CD14-positive monocyte (primary cell): Measurements from ENCODE around the gene EXOC6. TPM values are rescaled to one million over a fixed set of nuclear protein-coding genes. Genes with fewer than 3 reads are reported as not detected.

ENCODE experiments used
- DNase-seq, 3 donors: peaks; one replicate each; pipeline ENCODE4 v3.0.0-alpha.2; 2011 to 2022
- H2AFZ ChIP-seq: 2 replicates; pipeline ENCODE4 v1.6.0; 2012; ENCODE audit warnings: mild to moderate bottlenecking, low read depth, low read length, inconsistent platforms; ENCODE audit not compliant: insufficient read depth, poor library complexity, severe bottlenecking
- H3K27ac ChIP-seq, 2 donors: 1 replicate in 1 of 2; 2 replicates in 1 of 2; pipeline ENCODE4 v1.5.1; 2012 to 2013; ENCODE audit warnings: low read length in 2 of 2, control low read depth in 1 of 2, inconsistent platforms in 1 of 2, low read depth in 1 of 2, mild to moderate bottlenecking in 1 of 2
- H3K27me3 ChIP-seq, 2 donors: one replicate each; pipeline versions ENCODE4 v1.6.0 to v1.6.1; 2011 to 2013; ENCODE audit warnings: low read length in 2 of 2; ENCODE audit not compliant: control insufficient read depth in 2 of 2, insufficient read depth in 2 of 2
- H3K36me3 ChIP-seq, 2 donors: replicated peaks in 1 of 2; 1 replicate in 1 of 2; 2 replicates in 1 of 2; pipeline versions ENCODE4 v1.5.1 to v1.6.1; 2012 to 2013; ENCODE audit warnings: low read length in 2 of 2, control low read depth in 1 of 2, inconsistent platforms in 1 of 2, mild to moderate bottlenecking in 1 of 2; ENCODE audit not compliant: insufficient read depth in 2 of 2, control insufficient read depth in 1 of 2
- H3K4me1 ChIP-seq, 2 donors: 1 replicate in 1 of 2; 2 replicates in 1 of 2; pipeline versions ENCODE4 v1.5.1 to v1.6.1; 2012 to 2013; ENCODE audit warnings: low read length in 2 of 2, control low read depth in 1 of 2, inconsistent platforms in 1 of 2, mild to moderate bottlenecking in 1 of 2, moderate library complexity in 1 of 2; ENCODE audit not compliant: insufficient read depth in 2 of 2, control insufficient read depth in 1 of 2
- H3K4me2 ChIP-seq: replicated peaks from 2 replicates; pipeline ENCODE3; 2012; ENCODE audit warnings: low read length, moderate library complexity, mild to moderate bottlenecking; ENCODE audit not compliant: poor library complexity, severe bottlenecking; ENCODE audit errors: extremely low read depth
- H3K4me3 ChIP-seq, 3 experiments: fragments of 200-600 bp in 1 of 3; sonication (generic) in 1 of 3; replicated peaks in 1 of 3; 1 replicate in 2 of 3; 2 replicates in 1 of 3; pipeline ENCODE4 v1.5.1; 2011 to 2013; ENCODE audit warnings: low read length in 3 of 3, mild to moderate bottlenecking in 3 of 3, control low read depth in 2 of 3, low read depth in 2 of 3, inconsistent platforms in 1 of 3, moderate library complexity in 1 of 3
- H3K79me2 ChIP-seq: 2 replicates; pipeline ENCODE4 v1.6.0; 2012; ENCODE audit warnings: mild to moderate bottlenecking, control low read depth, inconsistent platforms, low read length, moderate library complexity; ENCODE audit not compliant: insufficient read depth
- H3K9ac ChIP-seq: 2 replicates; pipeline ENCODE4 v1.6.0; 2017; ENCODE audit warnings: low read length, mild to moderate bottlenecking; ENCODE audit not compliant: insufficient read depth, poor library complexity, severe bottlenecking
- H3K9me3 ChIP-seq, 2 donors: replicated peaks in 1 of 2; 1 replicate in 1 of 2; 2 replicates in 1 of 2; pipeline versions ENCODE4 v1.5.1 to v1.6.1; 2012 to 2013; ENCODE audit warnings: low read length in 2 of 2, control low read depth in 1 of 2; ENCODE audit not compliant: control insufficient read depth in 1 of 2, insufficient read depth in 1 of 2
- H4K20me1 ChIP-seq: 2 replicates; pipeline ENCODE4 v1.6.0; 2012; ENCODE audit warnings: mild to moderate bottlenecking, low read length, control low read depth, moderate library complexity; ENCODE audit not compliant: insufficient read depth
- H3K27ac Mint-ChIP-seq, 7 donors: one replicate each; pipeline ENCODE4 v1.8.0; 2020; ENCODE audit warnings: mild to moderate bottlenecking in 7 of 7, mixed read lengths in 7 of 7, moderate library complexity in 6 of 7, inconsistent platforms in 2 of 7
- H3K27me3 Mint-ChIP-seq, 3 donors: one replicate each; pipeline ENCODE4 v1.8.0; 2021 to 2022; ENCODE audit warnings: low read depth in 3 of 3, mild to moderate bottlenecking in 3 of 3, mixed read lengths in 3 of 3, moderate library complexity in 3 of 3, inconsistent platforms in 1 of 3
- H3K36me3 Mint-ChIP-seq, 2 donors: one replicate each; pipeline ENCODE4 v1.8.0; 2020; ENCODE audit warnings: mixed read lengths in 2 of 2, inconsistent platforms in 1 of 2, mild to moderate bottlenecking in 1 of 2
- H3K4me1 Mint-ChIP-seq: one replicate; pipeline ENCODE4 v1.8.0; 2020; ENCODE audit warnings: mild to moderate bottlenecking, mixed read lengths
- H3K4me3 Mint-ChIP-seq, 2 donors: one replicate each; pipeline ENCODE4 v1.8.0; 2020; ENCODE audit warnings: mild to moderate bottlenecking in 2 of 2, mixed read lengths in 2 of 2, moderate library complexity in 1 of 2
- H3K9me3 Mint-ChIP-seq, 7 donors: one replicate each; pipeline ENCODE4 v1.8.0; 2020 to 2022; ENCODE audit warnings: mixed read lengths in 7 of 7, mild to moderate bottlenecking in 6 of 7, moderate library complexity in 6 of 7, inconsistent platforms in 2 of 7
- WGBS: methylation state at CpG from one replicate; pipeline ENCODE4 v1.1.5; 2013; ENCODE audit warnings: missing lambda C conversion rate; ENCODE audit not compliant: insufficient coverage; 5-methylcytosine and 5-hydroxymethylcytosine counted together
- intact Hi-C, 2 donors: fragments of 100-400 bp; cut with micrococcal nuclease; formaldehyde crosslinking; loops; one replicate each; pipeline versions ENCODE4 v1.15.0 to v1.15.1; 2023
- polyA plus RNA-seq, 3 donors: library from polyadenylated mRNA; depleted of rRNA in 1 of 3; unstranded in 2 of 3; stranded (reverse) in 1 of 3; fragments of 300-500 nt in 2 of 3; fragments of >200 nt in 1 of 3; fragmentation: Illumina TruSeq in 2 of 3; gene quantifications; 1 replicate in 2 of 3; 2 replicates in 1 of 3; pipeline ENCODE4 v1.2.3, GENCODE V29; 2012 to 2021
- TF ChIP-seq, protein P1 (sequence below): fragments of 200-600 bp; IDR thresholded peaks from one replicate; pipeline ENCODE4 v1.8.0; 2022; ENCODE audit warnings: antibody characterized with exemption, mild to moderate bottlenecking

Gene EXOC6
- polyA plus RNA-seq, 3 donors: 7.5 to 9.6 (median 8.3) TPM

GRCh38 chr10:92918603-92919002 lies 70.3 kb downstream of the EXOC6 start:
- no peak for DNase-seq
- TF ChIP-seq, protein P1, sequence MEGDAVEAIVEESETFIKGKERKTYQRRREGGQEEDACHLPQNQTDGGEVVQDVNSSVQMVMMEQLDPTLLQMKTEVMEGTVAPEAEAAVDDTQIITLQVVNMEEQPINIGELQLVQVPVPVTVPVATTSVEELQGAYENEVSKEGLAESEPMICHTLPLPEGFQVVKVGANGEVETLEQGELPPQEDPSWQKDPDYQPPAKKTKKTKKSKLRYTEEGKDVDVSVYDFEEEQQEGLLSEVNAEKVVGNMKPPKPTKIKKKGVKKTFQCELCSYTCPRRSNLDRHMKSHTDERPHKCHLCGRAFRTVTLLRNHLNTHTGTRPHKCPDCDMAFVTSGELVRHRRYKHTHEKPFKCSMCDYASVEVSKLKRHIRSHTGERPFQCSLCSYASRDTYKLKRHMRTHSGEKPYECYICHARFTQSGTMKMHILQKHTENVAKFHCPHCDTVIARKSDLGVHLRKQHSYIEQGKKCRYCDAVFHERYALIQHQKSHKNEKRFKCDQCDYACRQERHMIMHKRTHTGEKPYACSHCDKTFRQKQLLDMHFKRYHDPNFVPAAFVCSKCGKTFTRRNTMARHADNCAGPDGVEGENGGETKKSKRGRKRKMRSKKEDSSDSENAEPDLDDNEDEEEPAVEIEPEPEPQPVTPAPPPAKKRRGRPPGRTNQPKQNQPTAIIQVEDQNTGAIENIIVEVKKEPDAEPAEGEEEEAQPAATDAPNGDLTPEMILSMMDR: no peak
- H3K4me1 Mint-ChIP-seq: peaks cover 7% of the 10 kb centered on the region
- peaks cover 5 to 17% (median 10%) of the 10 kb centered on the region in 7 donors for H3K9me3 Mint-ChIP-seq
- H3K27ac Mint-ChIP-seq: no peak overlapping the region
- Histone ChIP-seq H3K9me3 (peaks cover 6 to 11% of the 10 kb centered on the region in 2 donors), H3K79me2 (no peaks in the 10 kb centered on the region), H2AFZ (no peak overlapping the region), H4K20me1 (no peaks in the 10 kb centered on the region), H3K4me1 (no peaks in the 10 kb centered on the region), H3K4me2 (no peak overlapping the region), H3K27me3 (no peaks in the 10 kb centered on the region), H3K36me3 (peaks cover 4 to 47% of the 10 kb centered on the region in 2 donors), H3K4me3 (no peak overlapping the region), H3K9ac (no peak overlapping the region), H3K27ac (no peak overlapping the region)
- no CpG with 5 or more reads among the region's 3 CpGs for WGBS
- intact Hi-C loops: no loop called here
- H3K4me3 Mint-ChIP-seq: no peak overlapping the region
- peaks cover 0 to 2% (median 0%) of the 10 kb centered on the region in 3 donors for H3K27me3 Mint-ChIP-seq
- peaks cover 42 to 62% of the 10 kb centered on the region in 2 donors for H3K36me3 Mint-ChIP-seq

GRCh38 chr10:92920866-92921265 lies 72.5 kb downstream of the EXOC6 start:
- no peak overlapping the region for H3K9ac ChIP-seq
- Mint-ChIP-seq H3K4me1 (no peaks in the 10 kb centered on the region), H3K27me3 (peaks cover 0 to 2% (median 0%) of the 10 kb centered on the region in 3 donors), H3K9me3 (peaks cover 5 to 17% (median 10%) of the 10 kb centered on the region in 7 donors), H3K36me3 (peaks cover 35 to 53% of the 10 kb centered on the region in 2 donors), H3K4me3 (no peak overlapping the region), H3K27ac (no peak overlapping the region)
- H3K79me2 ChIP-seq: no peaks in the 10 kb centered on the region
- H3K36me3 ChIP-seq: peaks cover 4 to 45% of the 10 kb centered on the region in 2 donors
- intact Hi-C loops: no loop called here
- no peak for DNase-seq
- TF ChIP-seq, protein P1: no peak
- H3K27me3 ChIP-seq: no peaks in the 10 kb centered on the region
- no peak overlapping the region for H3K27ac ChIP-seq
- H4K20me1 ChIP-seq: no peaks in the 10 kb centered on the region
- H3K4me3 ChIP-seq: no peak overlapping the region
- no peaks in the 10 kb centered on the region for H3K4me1 ChIP-seq
- H3K4me2 ChIP-seq: no peak overlapping the region
- peaks cover 6 to 11% of the 10 kb centered on the region in 2 donors for H3K9me3 ChIP-seq
- H2AFZ ChIP-seq: no peak overlapping the region
